Uterus (tissue), 4 donors: ENCODE data around the gene KCNG1. TPM values are rescaled to one million over a fixed set of nuclear protein-coding genes. Genes with fewer than 3 reads are reported as not detected.

ENCODE experiments used
- DNase-seq, 2 donors: peaks; one replicate each; pipeline ENCODE4 v3.0.0-alpha.2; 2019 to 2020
- H3K27ac ChIP-seq, 2 donors: fragments of 200-600 bp; sonication (generic); 1 replicate in 1 of 2; 2 replicates in 1 of 2; pipeline ENCODE4 v1.5.1; 2016 to 2018
- H3K27me3 ChIP-seq, 2 donors: fragments of 200-600 bp; sonication (generic); one replicate each; pipeline ENCODE4 v1.5.1; 2018 to 2019; ENCODE audit warnings: control low read depth in 1 of 2
- H3K36me3 ChIP-seq, 2 donors: fragments of 200-600 bp; sonication (generic); one replicate each; pipeline ENCODE4 v1.5.1; 2019; ENCODE audit warnings: control low read depth in 1 of 2
- H3K4me1 ChIP-seq, 2 donors: fragments of 200-600 bp; sonication (generic); one replicate each; pipeline ENCODE4 v1.5.1; 2018 to 2019; ENCODE audit warnings: control low read depth in 1 of 2
- H3K4me3 ChIP-seq, 2 donors: fragments of 200-600 bp; sonication (generic); 1 replicate in 1 of 2; 2 replicates in 1 of 2; pipeline ENCODE4 v1.5.1; 2018 to 2019; ENCODE audit warnings: mild to moderate bottlenecking in 1 of 2
- H3K9me3 ChIP-seq, 2 donors: fragments of 200-600 bp; sonication (generic); one replicate each; pipeline ENCODE4 v1.5.1; 2019; ENCODE audit warnings: control low read depth in 1 of 2
- CTCF ChIP-seq, 4 experiments: fragments of 200-600 bp in 2 of 4; fragments of 450-650 bp in 2 of 4; sonication (generic) in 2 of 4; IDR thresholded peaks; one replicate each; pipeline ENCODE4 v1.5.1; 2016 to 2019; ENCODE audit warnings: antibody characterized with exemption in 4 of 4, mild to moderate bottlenecking in 2 of 4, moderate library complexity in 1 of 4
- POLR2A ChIP-seq, 2 donors: fragments of 450-650 bp; IDR thresholded peaks; one replicate each; pipeline ENCODE4 v1.6.1; 2016; ENCODE audit warnings: antibody characterized with exemption in 2 of 2, mild to moderate bottlenecking in 1 of 2, moderate library complexity in 1 of 2
- intact Hi-C: fragments of 100-400 bp; cut with DNase I; formaldehyde crosslinking; loops from one replicate; pipeline ENCODE4 v1.15.1; 2023; ENCODE audit warnings: low total_unique reads
- total RNA-seq, 4 donors: library from RNA; depleted of rRNA in 3 of 4; stranded (reverse); fragments of >200 nt in 3 of 4; gene quantifications; one replicate each; pipeline versions ENCODE4 v1.1.0 to v1.2.4, GENCODE V29; 2014 to 2023
- donor health status: DM: yes; HTN: yes; CAD: no.

Gene KCNG1
- total RNA-seq, 4 donors from 2014 or later: 0.88 to 109 (median 44.1) TPM

GRCh38 chr20:51036226-51036625 lies 13.3 kb upstream of the KCNG1 start:
- intact Hi-C loops: no loop called here
- DNase-seq: no peak
- TF ChIP-seq CTCF (IDR thresholded peaks at IDR 0.05) (no peak), POLR2A (IDR thresholded peaks at IDR 0.05) (no peak)
- Histone ChIP-seq H3K36me3 (no peaks in the 10 kb centered on the region), H3K4me3 (no peak overlapping the region), H3K27ac (no peak overlapping the region), H3K27me3 (no peaks in the 10 kb centered on the region), H3K4me1 (no peaks in the 10 kb centered on the region), H3K9me3 (no peaks in the 10 kb centered on the region)

- Histone ChIP-seq H3K4me1 (no peaks in the 10 kb centered on the region), H3K36me3 (no peaks in the 10 kb centered on the region), H3K9me3 (no peaks in the 10 kb centered on the region), H3K27me3 (no peaks in the 10 kb centered on the region), H3K27ac (no peak overlapping the region), H3K4me3 (no peak overlapping the region)
- intact Hi-C loops: no loop called here
- no peak for DNase-seq
- TF ChIP-seq CTCF (IDR thresholded peaks at IDR 0.05) (no peak), POLR2A (IDR thresholded peaks at IDR 0.05) (no peak)
These were observed 12.2 kb upstream of the KCNG1 start for GRCh38 chr20:51034988-51035656.

- no peak for TF ChIP-seq CTCF (IDR thresholded peaks at IDR 0.05)
- no peak for TF ChIP-seq POLR2A (IDR thresholded peaks at IDR 0.05)
These were observed 11.6 kb upstream of the KCNG1 start for GRCh38 chr20:51034476-51034875.

GRCh38 chr20:51029963-51030920 lies 7.3 kb upstream of the KCNG1 start:
- Histone ChIP-seq H3K27ac (peak overlapping the region; percentile 43 to 47), H3K9me3 (no peaks in the 10 kb centered on the region), H3K27me3 (no peaks in the 10 kb centered on the region), H3K4me1 (no peaks in the 10 kb centered on the region), H3K4me3 (no peak overlapping the region), H3K36me3 (no peaks in the 10 kb centered on the region)
- no peak for TF ChIP-seq CTCF (IDR thresholded peaks at IDR 0.05)
- TF ChIP-seq POLR2A (IDR thresholded peaks at IDR 0.05): no peak
- DNase-seq: peak; percentile 46 to 58
- intact Hi-C loops: no loop called here

More at GRCh38 chr20:51034476-51034875, 11.6 kb upstream of the KCNG1 start:
- Histone ChIP-seq H3K4me1 (no peaks in the 10 kb centered on the region), H3K36me3 (no peaks in the 10 kb centered on the region), H3K27ac (no peak overlapping the region), H3K4me3 (no peak overlapping the region), H3K9me3 (no peaks in the 10 kb centered on the region), H3K27me3 (no peaks in the 10 kb centered on the region)
- no peak for DNase-seq
- intact Hi-C loops: no loop called here

GRCh38 chr20:51029556-51029955 lies 6.6 kb upstream of the KCNG1 start:
- no peak overlapping the region for H3K4me3 ChIP-seq
- intact Hi-C loops: no loop called here
- H3K36me3 ChIP-seq: no peaks in the 10 kb centered on the region
- H3K27ac ChIP-seq: peak overlapping the region in 1 of 2 donors; percentile 47
- no peaks in the 10 kb centered on the region for H3K27me3 ChIP-seq
- DNase-seq: no peak
- H3K4me1 ChIP-seq: no peaks in the 10 kb centered on the region
- TF ChIP-seq CTCF (IDR thresholded peaks at IDR 0.05) (no peak), POLR2A (IDR thresholded peaks at IDR 0.05) (no peak)
- H3K9me3 ChIP-seq: no peaks in the 10 kb centered on the region
